Measurements from ENCODE around the gene PUM2.
"Not testable (repeated sequence)": the region's sequence is repeated elsewhere in the genome, so short reads cannot be mapped to it uniquely, and the experiment has no call there.

PUM2 gene

GRCh38 chr2:20377741-20378140 lies 27.1 kb upstream of the PUM2 start:
- Mint-ChIP-seq H3K4me1 (peaks cover 3% of the 10 kb centered on the region), H3K27ac (no peak overlapping the region), H3K36me3 (no peaks in the 10 kb centered on the region), H3K4me3 (no peak overlapping the region), H3K9me3 (no peaks in the 10 kb centered on the region)
- DNase-seq (ENCODE audit: low spot score in 2 of 2) = no peak
- ATAC-seq = no peak

DNA sequence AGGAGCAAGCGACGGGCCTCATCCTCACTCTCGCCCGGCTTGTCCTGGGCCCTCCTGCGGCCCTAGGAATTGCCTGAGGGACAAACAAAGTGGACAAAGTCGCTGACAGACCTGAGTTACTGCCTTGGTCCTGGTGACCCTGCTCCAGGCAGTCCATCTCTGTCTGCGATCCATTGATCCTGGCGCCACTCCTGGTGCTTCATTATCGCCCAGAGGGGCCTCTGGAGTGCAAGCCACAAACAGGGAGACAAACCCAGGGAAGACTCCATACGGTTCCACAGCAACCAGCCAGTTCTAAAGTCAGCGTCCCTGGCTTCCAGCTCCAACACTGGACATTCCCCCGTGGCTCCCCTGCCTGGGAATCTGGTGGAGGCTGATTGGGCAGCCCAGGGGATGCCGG lies 24.3 kb upstream of the PUM2 start:
- H3K27ac Mint-ChIP-seq = peak overlapping the region; percentile 4
- H3K4me3 Mint-ChIP-seq; H3K9me3 Mint-ChIP-seq; H3K36me3 Mint-ChIP-seq; H3K4me1 Mint-ChIP-seq; DNase-seq (ENCODE audit: low spot score in 2 of 2); ATAC-seq: not testable (repeated sequence)

- H3K9me3 Mint-ChIP-seq = peaks cover 4% of the 10 kb centered on the region
- no peaks in the 10 kb centered on the region for H3K36me3 Mint-ChIP-seq
- no peak overlapping the region for H3K4me3 Mint-ChIP-seq
- no peak overlapping the region for H3K27ac Mint-ChIP-seq
- DNase-seq (ENCODE audit: low spot score in 2 of 2) = no peak
- no peak for ATAC-seq
- peaks cover 8% of the 10 kb centered on the region for H3K4me1 Mint-ChIP-seq
Observed at GRCh38 chr2:20372896-20373640, 22.4 kb upstream of the PUM2 start.

- Mint-ChIP-seq H3K9me3 (peaks cover 4% of the 10 kb centered on the region), H3K4me1 (peaks cover 23% of the 10 kb centered on the region), H3K36me3 (peaks cover 5% of the 10 kb centered on the region), H3K4me3 (no peak overlapping the region), H3K27ac (no peak overlapping the region)
- no peak for DNase-seq (ENCODE audit: low spot score in 2 of 2)
- no peak for ATAC-seq
Observed at GRCh38 chr2:20371323-20372025, 20.8 kb upstream of the PUM2 start.

GRCh38 chr2:20370191-20370590 lies 19.5 kb upstream of the PUM2 start:
- Mint-ChIP-seq H3K27ac (no peak overlapping the region), H3K36me3 (peaks cover 10% of the 10 kb centered on the region), H3K4me1 (peaks cover 35% of the 10 kb centered on the region), H3K4me3 (no peak overlapping the region), H3K9me3 (peaks cover 4% of the 10 kb centered on the region)
- no peak for ATAC-seq
- DNase-seq (ENCODE audit: low spot score in 2 of 2) = no peak

GRCh38 chr2:20369366-20369765 lies 18.7 kb upstream of the PUM2 start:
- Mint-ChIP-seq H3K4me1 (peaks cover 39% of the 10 kb centered on the region), H3K9me3 (peaks cover 4% of the 10 kb centered on the region), H3K4me3 (no peak overlapping the region), H3K27ac (peak overlapping the region; percentile 36), H3K36me3 (peaks cover 10% of the 10 kb centered on the region)
- DNase-seq (ENCODE audit: low spot score in 2 of 2) (no peak), ATAC-seq (no peak)

DNA sequence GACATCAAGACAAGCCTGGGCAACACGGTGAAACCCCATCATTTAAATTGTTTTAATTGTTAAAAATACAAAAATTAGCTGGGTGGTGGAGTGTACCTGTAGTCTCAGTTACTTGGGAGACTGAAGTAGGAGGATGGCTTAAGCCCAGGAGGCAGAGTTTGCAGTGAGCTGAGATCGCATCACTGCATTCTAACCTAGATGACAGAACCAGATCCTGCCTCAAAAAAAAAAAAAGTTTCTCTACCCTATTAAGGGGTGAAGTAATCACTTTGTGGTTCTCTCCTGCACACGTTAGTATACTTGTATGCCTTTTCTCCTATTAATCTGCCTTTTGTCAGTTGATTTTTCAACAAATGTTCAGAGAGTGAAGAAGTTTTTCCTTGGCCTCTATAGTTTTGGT lies 18.1 kb upstream of the PUM2 start:
- ATAC-seq (no peak), DNase-seq (ENCODE audit: low spot score in 2 of 2) (no peak)
- Mint-ChIP-seq H3K4me1 (peaks cover 39% of the 10 kb centered on the region), H3K4me3 (no peak overlapping the region), H3K9me3 (peaks cover 4% of the 10 kb centered on the region), H3K27ac (peak overlapping the region; percentile 36), H3K36me3 (peaks cover 10% of the 10 kb centered on the region)

- peak overlapping the region; percentile 84 for H3K27ac Mint-ChIP-seq
- H3K9me3 Mint-ChIP-seq; DNase-seq (ENCODE audit: low spot score in 2 of 2); ATAC-seq; H3K4me3 Mint-ChIP-seq; H3K36me3 Mint-ChIP-seq: not testable (repeated sequence)
- peaks cover 39% of the 10 kb centered on the region for H3K4me1 Mint-ChIP-seq
Observed at GRCh38 chr2:20367929-20368328, 17.3 kb upstream of the PUM2 start.

DNA sequence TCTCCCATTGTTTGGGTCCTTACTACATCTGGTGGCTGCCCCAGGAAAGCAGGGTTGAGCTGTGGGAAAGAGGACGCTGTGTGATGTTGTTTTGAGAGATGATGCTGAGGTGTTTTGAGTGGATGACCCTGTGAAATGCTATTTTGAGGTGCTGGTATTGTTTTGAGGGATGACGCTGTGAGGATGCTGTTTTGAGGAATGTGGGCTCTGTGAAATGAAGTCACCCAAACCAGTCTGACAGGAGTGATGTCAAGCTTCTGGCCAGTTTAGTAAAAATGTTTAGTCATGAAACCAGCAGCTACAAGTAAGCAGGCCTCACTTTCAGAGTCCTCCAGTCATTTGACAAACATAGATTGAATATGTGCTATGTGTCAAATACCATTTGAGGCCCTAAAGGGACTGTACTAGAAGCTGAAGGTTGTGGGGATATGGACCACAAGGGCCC lies 16.1 kb upstream of the PUM2 start:
- Mint-ChIP-seq H3K27ac (peak overlapping the region; percentile 84), H3K4me1 (peaks cover 43% of the 10 kb centered on the region), H3K4me3 (peak overlapping the region; percentile 36), H3K36me3 (peaks cover 10% of the 10 kb centered on the region), H3K9me3 (peaks cover 4% of the 10 kb centered on the region)
- DNase-seq (ENCODE audit: low spot score in 2 of 2) (peak in 1 of 2 donors; percentile 79), ATAC-seq (peak; percentile 94)

DNA sequence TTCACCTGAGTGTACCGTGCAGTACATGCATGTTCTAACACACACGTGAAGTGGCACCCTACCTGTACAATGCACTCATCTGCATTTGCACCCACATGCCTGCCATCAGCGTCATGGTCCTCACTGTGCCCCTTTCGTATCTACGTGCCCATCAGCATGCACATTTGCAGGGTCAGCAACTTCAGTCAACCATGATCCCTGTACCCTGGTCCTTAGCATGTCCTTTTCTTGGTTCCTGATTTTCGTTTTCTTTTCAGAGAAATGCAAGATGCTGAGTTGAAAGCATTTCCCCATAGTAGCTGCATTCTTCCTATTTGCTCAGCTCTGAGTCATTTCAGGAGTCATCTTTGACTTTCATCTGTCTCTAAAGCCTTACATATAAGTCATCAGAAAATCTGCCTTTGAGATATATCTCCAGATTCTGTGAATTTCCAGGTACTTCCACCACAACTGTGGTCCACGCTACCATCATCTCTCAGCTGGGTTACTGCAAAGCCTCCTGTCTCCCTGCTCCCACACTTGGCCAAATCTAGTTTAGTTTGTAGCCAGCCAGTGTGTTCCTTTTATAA lies 14.7 kb upstream of the PUM2 start:
- H3K36me3 Mint-ChIP-seq = peaks cover 10% of the 10 kb centered on the region
- peaks cover 4% of the 10 kb centered on the region for H3K9me3 Mint-ChIP-seq
- peak overlapping the region; percentile 84 for H3K27ac Mint-ChIP-seq
- H3K4me3 Mint-ChIP-seq = peak overlapping the region; percentile 36
- peaks cover 45% of the 10 kb centered on the region for H3K4me1 Mint-ChIP-seq
- DNase-seq (ENCODE audit: low spot score in 2 of 2) = peak in 1 of 2 donors; percentile 80
- peak; percentile 71 for ATAC-seq

DNA sequence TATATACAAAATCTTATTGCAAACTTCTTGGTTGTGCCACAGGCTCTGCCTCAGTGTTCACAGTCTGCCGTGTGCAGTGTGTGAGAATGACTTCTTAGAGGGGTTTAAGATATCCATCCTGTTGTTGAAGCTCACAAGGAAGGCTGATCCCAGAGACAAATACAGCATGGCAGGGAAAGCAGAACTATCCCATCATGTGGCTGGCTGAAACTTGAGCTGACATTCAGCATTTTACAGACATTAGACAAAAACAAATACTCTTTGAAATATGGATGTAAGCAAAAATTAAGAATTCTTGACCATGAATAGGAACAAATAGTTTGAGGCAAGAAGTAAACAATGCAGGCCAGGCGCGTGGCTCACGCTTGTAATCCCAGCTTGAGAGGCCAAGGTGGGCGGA lies 12.9 kb upstream of the PUM2 start:
- Mint-ChIP-seq H3K4me3 (no peak overlapping the region), H3K27ac (no peak overlapping the region), H3K9me3 (peaks cover 4% of the 10 kb centered on the region), H3K4me1 (peaks cover 37% of the 10 kb centered on the region), H3K36me3 (peaks cover 10% of the 10 kb centered on the region)
- DNase-seq (ENCODE audit: low spot score in 2 of 2) (no peak), ATAC-seq (no peak)

DNA sequence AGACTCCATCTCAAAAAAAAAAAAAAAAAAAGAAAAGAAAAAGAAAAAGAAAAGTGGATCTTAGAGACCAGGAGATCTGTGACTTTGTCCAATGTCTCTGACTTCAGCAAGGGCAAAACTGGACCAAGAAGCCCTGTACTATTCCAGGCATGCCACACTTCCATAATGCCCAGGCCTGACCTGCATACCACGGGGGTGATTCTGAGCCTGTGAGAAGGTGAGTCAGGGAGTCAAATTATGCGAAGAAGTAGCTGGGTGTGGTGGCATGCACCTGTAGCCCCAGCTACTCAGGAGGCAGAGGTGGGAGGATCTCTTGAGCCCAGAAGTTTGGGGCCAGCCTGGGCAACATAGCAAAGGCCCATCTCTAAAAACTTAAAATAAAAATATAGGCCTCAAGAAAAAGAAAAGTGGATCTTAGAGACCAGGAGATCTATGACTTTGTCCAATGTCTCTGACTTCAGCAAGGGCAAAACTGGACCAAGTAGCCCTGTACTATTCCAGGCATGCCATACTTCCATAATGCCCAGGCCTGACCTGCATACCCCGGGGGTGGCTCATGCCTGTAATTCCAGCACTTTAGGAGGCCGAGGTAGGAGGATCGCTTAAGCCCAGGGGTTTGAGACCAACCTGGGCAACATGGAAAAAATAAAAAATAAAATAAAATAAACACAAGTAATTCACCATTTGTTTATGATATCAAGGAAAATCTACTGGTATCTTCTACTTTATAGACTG lies 12.2 kb upstream of the PUM2 start:
- Mint-ChIP-seq H3K9me3 (no peaks in the 10 kb centered on the region), H3K27ac (no peak overlapping the region), H3K36me3 (peaks cover 10% of the 10 kb centered on the region), H3K4me3 (no peak overlapping the region), H3K4me1 (peaks cover 37% of the 10 kb centered on the region)
- no peak for ATAC-seq
- DNase-seq (ENCODE audit: low spot score in 2 of 2) = no peak

DNA sequence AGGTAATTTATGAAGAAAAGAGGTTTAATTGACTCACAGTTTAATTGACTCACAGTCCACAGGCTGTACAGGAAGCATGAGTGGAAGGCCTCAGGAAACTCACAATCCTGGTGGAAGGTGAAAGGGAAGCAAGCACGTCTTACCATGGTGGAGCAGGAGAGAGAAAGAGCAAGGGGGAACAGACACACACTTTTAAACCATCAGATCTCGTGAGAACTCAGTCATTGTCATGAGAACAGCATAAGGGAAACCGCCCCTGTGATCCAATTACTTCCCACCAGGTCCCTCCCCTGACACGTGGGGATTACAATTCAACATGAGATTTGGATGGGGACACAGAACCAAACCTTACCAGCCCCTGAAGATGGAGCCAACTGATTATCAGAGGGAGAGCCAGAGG lies 11.2 kb upstream of the PUM2 start:
- Mint-ChIP-seq H3K36me3 (peaks cover 9% of the 10 kb centered on the region), H3K27ac (no peak overlapping the region), H3K4me3 (no peak overlapping the region), H3K4me1 (peaks cover 27% of the 10 kb centered on the region), H3K9me3 (no peaks in the 10 kb centered on the region)
- DNase-seq (ENCODE audit: low spot score in 2 of 2) = no peak
- ATAC-seq = no peak

GRCh38 chr2:20359096-20359495 lies 8.5 kb upstream of the PUM2 start:
- H3K4me1 Mint-ChIP-seq = peaks cover 6% of the 10 kb centered on the region
- no peaks in the 10 kb centered on the region for H3K36me3 Mint-ChIP-seq
- H3K27ac Mint-ChIP-seq = no peak overlapping the region
- no peak overlapping the region for H3K4me3 Mint-ChIP-seq
- ATAC-seq = no peak
- H3K9me3 Mint-ChIP-seq = no peaks in the 10 kb centered on the region
- DNase-seq (ENCODE audit: low spot score in 2 of 2) = no peak

- H3K4me1 Mint-ChIP-seq = peaks cover 6% of the 10 kb centered on the region
- no peak for ATAC-seq
- H3K9me3 Mint-ChIP-seq = no peaks in the 10 kb centered on the region
- H3K4me3 Mint-ChIP-seq = no peak overlapping the region
- H3K27ac Mint-ChIP-seq = no peak overlapping the region
- H3K36me3 Mint-ChIP-seq = no peaks in the 10 kb centered on the region
- no peak for DNase-seq (ENCODE audit: low spot score in 2 of 2)
Observed at GRCh38 chr2:20357638-20358389, 7.2 kb upstream of the PUM2 start.

Data from stimulated activated effector memory CD8-positive, alpha-beta T cell treated with anti-CD3 and anti-CD28 coated beads, Interleukin-12 subunit alpha, Interleukin-12 subunit beta, amount 100 ng/mL, for 72 hours (primary cell).